Transverse colon (tissue), 4 donors: Measurements from ENCODE around the gene TIAM1.

Experiments
- CTCF ChIP-seq, 5 experiments: fragments of 200-600 bp in 3 of 5; fragments of 450-650 bp in 2 of 5; sonication (generic) in 3 of 5; IDR thresholded peaks; 1 replicate in 2 of 5; 2 replicates in 3 of 5; pipeline ENCODE4 v1.5.1; 2016 to 2017; ENCODE audit warnings: antibody characterized with exemption in 5 of 5, inconsistent platforms in 3 of 5, mild to moderate bottlenecking in 2 of 5, moderate library complexity in 1 of 5
- POLR2AphosphoS5 ChIP-seq, 3 donors: sonication (generic); formaldehyde crosslinking; IDR thresholded peaks; one replicate each; pipeline ENCODE4 v1.6.1; 2016; ENCODE audit warnings: antibody characterized with exemption in 3 of 3

- TF ChIP-seq CTCF (IDR thresholded peaks at IDR 0.05) (no peak), POLR2AphosphoS5 (IDR thresholded peaks at IDR 0.05) (no peak)
Observed at GRCh38 chr21:31273278-31273677, 70.8 kb downstream of the TIAM1 start.
